ENCODE data around the gene HSPA8.

Gene HSPA8

DNA sequence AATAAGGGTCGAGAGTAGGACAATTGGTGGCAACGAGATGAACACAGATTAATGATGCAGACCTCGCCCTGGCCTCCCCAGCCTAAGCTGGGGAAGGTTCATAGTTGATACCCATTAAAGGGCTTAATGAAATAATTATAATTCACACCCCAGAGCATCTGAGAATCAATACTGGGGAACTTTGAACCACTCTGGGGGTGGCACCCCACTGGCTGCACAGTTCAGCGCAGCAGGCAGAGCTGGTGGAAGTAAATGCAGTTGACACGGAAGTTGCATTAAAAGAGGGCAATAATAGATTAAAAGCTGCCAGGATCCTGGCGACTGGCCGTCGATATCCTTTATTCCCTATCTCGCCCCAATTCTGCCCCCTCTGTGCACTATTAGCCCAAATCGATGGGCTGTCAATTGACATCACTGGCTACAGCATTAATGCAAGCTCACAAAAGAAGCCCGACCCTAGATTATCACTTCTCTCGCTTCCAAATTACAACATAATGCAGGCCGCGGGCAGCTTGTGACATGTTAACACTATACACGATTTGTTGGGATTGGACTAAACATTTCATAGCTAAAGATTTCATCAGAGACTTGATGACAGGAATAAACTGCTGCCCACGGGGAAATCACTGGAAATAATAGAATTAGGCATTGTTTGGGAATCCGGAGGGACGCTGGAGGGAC is 14.5 kb downstream of the HSPA8 start:
- no peak for DNase-seq (ENCODE audit: low spot score)

DNA sequence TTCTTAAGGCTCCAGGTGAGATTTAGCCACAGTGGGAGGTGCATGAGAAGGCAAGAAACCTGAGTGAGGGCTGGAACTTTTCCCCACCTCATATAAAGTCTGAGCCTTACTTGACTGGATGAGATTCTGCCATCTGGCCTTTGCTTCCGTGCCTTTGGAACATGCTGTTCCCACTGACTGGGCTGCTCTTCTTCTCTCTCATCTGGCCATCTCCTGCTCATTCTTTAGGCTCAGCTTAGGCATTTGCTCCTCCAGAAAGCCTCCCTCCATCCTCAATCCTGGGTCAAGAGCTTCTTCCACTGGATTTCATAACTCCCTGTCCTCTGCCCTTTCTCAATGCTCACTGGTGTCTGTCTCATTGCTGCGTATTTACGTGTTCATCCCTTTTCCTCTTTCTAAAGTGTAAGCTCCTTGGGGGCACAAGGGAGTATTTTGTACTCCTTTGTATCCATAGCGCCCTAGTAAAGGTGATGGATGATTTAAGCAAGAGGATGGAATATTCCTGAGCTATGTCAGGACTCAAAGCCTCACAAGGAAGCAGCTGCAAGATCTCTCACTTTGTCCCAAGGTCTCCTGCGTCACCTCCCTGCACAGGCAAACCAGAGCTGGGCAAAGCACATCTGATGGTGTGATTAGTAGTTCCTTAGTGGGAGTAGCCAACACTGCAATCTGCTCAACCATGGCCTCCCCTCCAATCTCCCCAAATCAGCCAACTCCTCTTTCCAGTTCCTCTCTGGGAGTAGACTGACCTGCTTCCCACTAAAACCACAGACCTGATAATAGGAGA is 15.3 kb downstream of the HSPA8 start:
- DNase-seq (ENCODE audit: low spot score) = no peak

DNA sequence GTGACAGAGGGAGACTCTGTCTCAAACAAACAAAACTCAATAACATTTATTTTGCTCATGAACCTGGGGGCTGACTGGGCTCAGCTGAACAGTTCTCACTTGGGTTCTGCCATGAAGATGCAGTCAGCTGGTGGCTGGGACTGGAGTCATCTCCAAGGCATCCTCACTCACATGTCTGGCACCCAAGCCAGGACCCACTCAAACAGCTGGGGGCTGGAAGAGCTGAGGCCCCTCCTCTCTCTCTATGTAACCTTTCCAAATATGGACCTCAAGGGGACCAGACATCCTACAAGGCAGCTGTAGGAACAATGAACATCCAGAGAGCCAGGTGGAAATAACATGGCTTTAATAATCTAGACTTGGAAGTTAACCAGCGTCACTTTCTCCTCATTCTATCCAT is 16.8 kb downstream of the HSPA8 start:
- no peak for DNase-seq (ENCODE audit: low spot score)

DNA sequence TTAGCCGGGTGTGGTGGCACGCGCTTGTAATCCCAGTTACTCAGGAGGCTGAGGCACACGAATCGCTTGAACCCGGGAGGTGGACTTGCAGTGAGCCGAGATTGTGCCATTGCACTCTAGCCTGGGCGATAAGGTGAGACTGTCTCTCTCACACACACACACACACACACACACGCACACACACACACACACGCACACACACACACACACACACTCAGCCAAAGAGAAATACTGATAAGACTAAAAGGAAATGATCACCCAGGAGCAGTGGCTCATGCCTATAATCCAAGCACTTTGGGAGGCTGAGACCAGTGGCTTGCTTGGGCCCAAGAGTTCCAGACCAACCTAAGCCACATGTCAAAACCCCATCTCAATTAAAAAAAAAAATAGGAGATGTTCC is 20.8 kb downstream of the HSPA8 start:
- DNase-seq (ENCODE audit: low spot score) = no peak

DNA sequence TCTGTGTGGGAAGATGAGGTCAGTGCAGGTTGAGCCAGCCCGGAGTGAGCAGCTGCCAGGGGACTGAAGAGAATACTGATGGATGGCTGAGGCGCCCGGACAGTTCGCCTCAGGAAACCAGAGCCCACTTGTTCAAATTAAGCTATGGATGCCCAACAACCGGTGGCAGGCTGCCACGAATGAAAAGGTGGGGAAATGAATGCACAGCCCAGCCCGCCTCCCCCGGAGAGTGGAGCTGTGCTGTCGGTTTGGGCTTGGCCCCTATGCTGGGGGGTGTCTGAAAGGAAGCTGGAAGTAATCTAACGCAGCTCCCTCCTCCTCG is 21.9 kb downstream of the HSPA8 start:
- no peak for DNase-seq (ENCODE audit: low spot score)

DNA sequence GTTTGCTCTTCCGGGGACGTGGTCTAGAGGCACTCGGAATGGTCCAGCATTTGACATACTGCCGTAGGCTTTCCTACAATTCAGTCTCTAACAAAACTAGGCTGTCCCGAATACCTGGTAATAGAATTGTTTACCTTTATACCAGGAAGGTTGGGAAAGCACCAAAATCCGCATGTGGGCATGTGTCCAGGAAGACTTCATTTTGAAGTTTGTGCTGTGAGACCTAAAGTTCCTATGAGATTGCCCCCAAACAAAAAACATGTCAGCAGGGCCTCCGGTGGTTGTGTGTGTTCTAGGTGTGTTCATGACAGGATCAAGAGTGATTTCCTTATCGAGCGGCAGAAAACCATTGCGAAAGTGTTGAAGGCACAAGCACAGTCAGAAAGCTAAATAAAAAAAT is 26.1 kb downstream of the HSPA8 start:
- no peak for DNase-seq (ENCODE audit: low spot score)

DNA sequence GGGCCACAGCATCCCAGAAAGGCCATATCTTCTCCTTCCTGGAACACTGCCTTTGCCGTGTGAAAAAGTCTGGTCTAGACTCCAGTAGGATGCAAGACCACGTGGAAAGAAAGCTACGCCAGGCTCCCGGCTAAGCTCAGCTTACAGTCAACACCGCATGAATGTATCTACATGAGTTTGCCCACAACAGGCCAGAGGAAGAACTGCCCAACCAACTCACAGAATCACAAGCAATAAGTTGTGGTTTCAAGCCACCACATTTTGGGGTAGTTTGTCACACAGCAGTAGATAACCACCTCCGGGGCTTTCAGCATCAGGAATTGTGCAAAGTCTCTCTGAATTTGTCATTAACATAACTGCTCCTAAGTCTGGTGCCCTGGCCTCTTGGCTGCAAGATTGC is 27.3 kb downstream of the HSPA8 start:
- no peak for DNase-seq (ENCODE audit: low spot score)

DNA sequence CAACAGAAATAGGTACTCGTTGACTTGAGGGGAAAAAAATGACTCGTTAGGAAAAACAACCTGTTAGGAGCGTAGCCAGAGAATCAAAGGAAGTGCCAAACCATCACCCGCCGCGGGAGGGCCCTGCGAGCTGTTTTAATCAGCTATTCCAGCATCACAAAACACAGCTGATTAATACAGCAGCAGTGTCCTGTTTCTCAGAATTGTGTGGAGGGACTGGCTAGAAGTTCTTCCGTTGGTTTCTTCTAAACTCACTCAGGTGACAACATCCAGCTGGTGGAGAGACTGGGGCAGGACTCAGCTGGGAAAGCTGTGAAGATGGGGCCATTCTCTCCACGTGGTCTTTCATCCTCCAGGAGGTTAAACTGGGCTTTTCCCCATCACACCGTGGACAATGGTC is 28.0 kb downstream of the HSPA8 start:
- no peak for DNase-seq (ENCODE audit: low spot score)

DNA sequence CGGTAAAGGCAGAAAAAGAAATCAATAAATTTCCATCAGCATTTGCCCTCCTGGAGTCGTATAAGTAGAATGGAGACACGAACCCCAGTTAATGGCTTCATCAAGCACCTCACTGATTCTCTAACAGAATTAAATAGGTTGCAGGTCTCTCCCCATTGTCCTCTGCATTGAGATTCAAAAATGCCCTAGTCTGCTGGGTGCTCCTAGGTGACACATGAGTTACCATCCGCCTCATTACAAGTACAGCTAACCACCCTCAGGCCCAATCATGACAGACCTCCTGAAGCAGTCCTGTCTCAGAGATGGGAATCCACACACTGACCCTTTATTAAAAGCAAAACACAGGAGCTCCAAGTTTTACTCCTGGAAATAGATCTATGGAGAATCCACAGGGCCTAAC is 31.4 kb downstream of the HSPA8 start:
- DNase-seq (ENCODE audit: low spot score) = no peak

DNA sequence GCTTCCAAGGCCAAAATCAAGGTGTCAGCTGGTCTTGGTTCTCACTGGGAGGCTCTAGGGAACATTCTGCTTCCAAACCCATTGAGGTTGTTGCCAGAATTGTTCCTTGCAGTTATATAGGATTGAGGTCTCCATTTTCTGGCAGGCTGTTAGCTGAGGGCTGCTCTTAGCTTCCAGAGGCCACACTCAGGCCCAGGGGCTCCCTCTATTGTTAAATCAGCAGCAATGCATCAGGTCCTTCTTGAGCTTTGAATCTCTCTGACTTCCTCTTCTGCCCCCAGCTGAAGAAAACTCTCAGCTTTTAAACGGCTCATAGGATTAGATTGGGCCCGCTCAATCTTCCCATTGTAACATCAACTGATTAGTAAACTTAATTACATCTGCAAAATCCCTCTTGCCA is 41.0 kb downstream of the HSPA8 start:
- peak; percentile 42 for DNase-seq (ENCODE audit: low spot score)

DNA sequence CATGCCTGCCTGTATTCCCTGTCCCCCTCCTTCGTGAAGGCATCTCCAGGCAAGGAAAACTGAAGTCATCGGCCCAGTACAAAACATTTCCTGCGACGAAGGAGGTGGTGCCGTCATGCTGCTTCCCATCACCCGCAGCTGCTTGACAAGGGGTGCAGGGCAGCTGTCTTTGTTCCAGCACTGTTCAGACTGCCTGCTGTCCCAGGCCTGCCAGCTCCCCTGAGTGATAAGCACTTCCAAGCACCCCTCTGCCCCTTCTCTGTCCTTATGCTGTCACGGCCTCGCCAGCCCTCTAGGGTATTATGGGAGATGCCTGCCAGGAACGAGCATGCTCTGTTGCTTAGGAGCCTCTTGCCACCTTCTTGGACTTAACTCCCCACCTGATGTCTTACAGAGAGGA is 43.2 kb downstream of the HSPA8 start:
- no peak for DNase-seq (ENCODE audit: low spot score)

DNA sequence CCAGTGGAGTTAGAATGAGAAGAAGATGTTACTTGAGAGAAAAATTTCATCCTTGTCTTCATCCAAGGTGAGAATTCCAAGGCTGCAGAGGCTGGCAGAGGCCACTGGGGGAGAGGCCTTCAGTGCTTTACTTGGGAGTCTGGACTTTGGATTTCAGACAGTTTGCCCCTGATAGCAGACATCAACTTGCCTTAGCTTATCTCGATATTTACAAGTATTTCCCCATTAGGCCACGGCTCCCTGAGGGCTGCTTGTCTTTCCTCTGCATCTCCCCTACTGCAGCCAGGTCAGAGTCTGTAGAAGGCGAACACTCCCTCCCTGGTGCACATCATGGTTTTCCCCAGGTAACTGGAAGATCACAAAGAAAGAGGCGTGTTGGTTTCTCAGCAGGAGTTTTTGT is 50.4 kb downstream of the HSPA8 start:
- DNase-seq (ENCODE audit: low spot score) = no peak
